HEK293T (cell line): ENCODE data around the gene UBE2G1.
A peak's percentile ranks its signal among the peaks of the same experiment; 100 is the strongest.

Source experiments
- ARNT ChIP-seq: fragments of 450-650 bp; IDR thresholded peaks from 2 replicates; pipeline ENCODE4 v1.6.1; 2017; ENCODE audit warnings: mild to moderate bottlenecking
- BHLHE40 ChIP-seq: fragments of 450-650 bp; IDR thresholded peaks from 2 replicates; pipeline ENCODE4 v1.6.1; 2016; ENCODE audit warnings: mild to moderate bottlenecking, moderate library complexity, borderline replicate concordance
- ELF4 ChIP-seq: fragments of 450-650 bp; IDR thresholded peaks from 2 replicates; pipeline ENCODE4 v1.6.1; 2017; ENCODE audit warnings: antibody characterized with exemption
- FOXK2 ChIP-seq: fragments of 450-650 bp; IDR thresholded peaks from 2 replicates; pipeline ENCODE4 v1.6.1; 2016; ENCODE audit warnings: mild to moderate bottlenecking
- HDGF ChIP-seq: fragments of 450-650 bp; IDR thresholded peaks from 2 replicates; pipeline ENCODE4 v1.6.1; 2017; ENCODE audit warnings: antibody characterized with exemption, borderline replicate concordance
- LEF1 ChIP-seq: fragments of 450-650 bp; IDR thresholded peaks from 2 replicates; pipeline ENCODE4 v1.6.1; 2017; ENCODE audit warnings: mild to moderate bottlenecking, borderline replicate concordance
- NFRKB ChIP-seq: fragments of 450-650 bp; IDR thresholded peaks from 2 replicates; pipeline ENCODE4 v1.6.1; 2016; ENCODE audit warnings: mild to moderate bottlenecking, moderate library complexity
- PKNOX1 ChIP-seq: fragments of 450-650 bp; IDR thresholded peaks from 2 replicates; pipeline ENCODE4 v1.6.1; 2016
- SUZ12 ChIP-seq: fragments of 450-650 bp; IDR thresholded peaks from 2 replicates; pipeline ENCODE4 v1.6.1; 2016; ENCODE audit warnings: mild to moderate bottlenecking
- TARDBP ChIP-seq: fragments of 450-650 bp; IDR thresholded peaks from 2 replicates; pipeline ENCODE4 v1.6.1; 2016
- ZNF384 ChIP-seq: fragments of 450-650 bp; IDR thresholded peaks from 2 replicates; pipeline ENCODE4 v1.6.1; 2016

GRCh38 chr17:4329838-4330237 lies 36.6 kb downstream of the UBE2G1 start:
- TF ChIP-seq FOXK2 (no peak), ARNT (peak; percentile 32; the same call in 1 of the 2 replicates), LEF1 (no peak), ZNF384 (no peak), HDGF (no peak), NFRKB (no peak), BHLHE40 (no peak), SUZ12 (no peak), PKNOX1 (peak; percentile 59; the same call in 1 of the 2 replicates), ELF4 (no peak), TARDBP (no peak)
